Heart left ventricle (tissue), 16 donors: ENCODE data around the gene SF3B2. TPM values are rescaled to one million over a fixed set of nuclear protein-coding genes. Genes with fewer than 3 reads are reported as not detected.
"Not testable (repeated sequence)": the region's sequence is repeated elsewhere in the genome, so short reads cannot be mapped to it uniquely, and the experiment has no call there.

ENCODE experiments used
- ATAC-seq, 4 donors: fragments of 200-7000 bp; cut with Tn5 transposase; one replicate each; pipeline ENCODE4 v1.9.1; 2020 to 2022; ENCODE audit warnings: moderate library complexity in 4 of 4, mild to moderate bottlenecking in 3 of 4, moderate number of reproducible peaks in 1 of 4
- DNase-seq, 5 donors: peaks; one replicate each; pipeline ENCODE4 v3.0.0-alpha.2; 2020
- H3K27ac ChIP-seq, 12 donors: fragments of 200-600 bp; sonication (generic) in 4 of 12; one replicate each; pipeline versions ENCODE4 v1.5.0 to v1.8.0; 2016 to 2022; ENCODE audit warnings: mild to moderate bottlenecking in 2 of 12
- H3K27me3 ChIP-seq, 9 donors: fragments of 200-600 bp; sonication (generic) in 2 of 9; one replicate each; pipeline versions ENCODE4 v1.5.1 to v1.8.0; 2016 to 2022; ENCODE audit warnings: mild to moderate bottlenecking in 3 of 9
- H3K36me3 ChIP-seq, 9 donors: fragments of 200-600 bp; sonication (generic) in 2 of 9; one replicate each; pipeline versions ENCODE4 v1.5.0 to v1.8.0; 2018 to 2022; ENCODE audit warnings: mild to moderate bottlenecking in 2 of 9
- H3K4me1 ChIP-seq, 12 donors: fragments of 200-600 bp; sonication (generic) in 4 of 12; one replicate each; pipeline versions ENCODE4 v1.5.0 to v1.8.0; 2016 to 2022; ENCODE audit warnings: mild to moderate bottlenecking in 3 of 12
- H3K4me3 ChIP-seq, 12 donors: fragments of 200-600 bp; sonication (generic) in 4 of 12; one replicate each; pipeline versions ENCODE4 v1.5.0 to v1.8.0; 2017 to 2022; ENCODE audit warnings: mild to moderate bottlenecking in 9 of 12, moderate library complexity in 4 of 12
- H3K9me3 ChIP-seq, 12 donors: fragments of 200-600 bp; sonication (generic) in 4 of 12; one replicate each; pipeline versions ENCODE4 v1.5.0 to v1.8.0; 2016 to 2022; ENCODE audit warnings: mild to moderate bottlenecking in 1 of 12
- CTCF ChIP-seq, 12 donors: fragments of 200-600 bp; sonication (generic) in 4 of 12; IDR thresholded peaks; one replicate each; pipeline versions ENCODE4 v1.5.0 to v1.8.0; 2018 to 2022; ENCODE audit warnings: antibody characterized with exemption in 12 of 12, mild to moderate bottlenecking in 5 of 12
- POLR2A ChIP-seq, 2 donors: fragments of 450-650 bp; IDR thresholded peaks; one replicate each; pipeline ENCODE4 v1.6.1; 2017; ENCODE audit warnings: antibody characterized with exemption in 2 of 2, mild to moderate bottlenecking in 2 of 2, moderate library complexity in 2 of 2
- WGBS, 4 donors: extraction: QIAGEN DNeasy Blood & Tissue Kit in 2 of 4; methylation state at CpG; one replicate each; pipeline versions ENCODE4 v1.1.5 to v1.1.7; 2013 to 2018; 5-methylcytosine and 5-hydroxymethylcytosine counted together
- intact Hi-C, 10 donors: fragments of 100-400 bp; cut with DNase I; formaldehyde crosslinking; loops; one replicate each; pipeline versions ENCODE4 v1.11.1 to v1.14.2; 2022
- polyA plus RNA-seq, 2 donors: library from polyadenylated mRNA; stranded (reverse); fragments of 200-250 nt; gene quantifications; one replicate each; pipeline ENCODE4 v1.2.3, GENCODE V29; 2013
- total RNA-seq, 9 donors: library from RNA; depleted of rRNA in 2 of 9; stranded (reverse); fragments of >200 nt in 2 of 9; fragmentation: NEBNext Ultra II Directional in 3 of 9; extraction: Animal tissue kit (Norgen Biotek cat#: 25700) in 3 of 9; gene quantifications; one replicate each; pipeline versions ENCODE4 v1.1.0 to v1.2.4, GENCODE V29; 2016 to 2023
- donor health status: ischemic (EF 13 %, LVEDD 7.1; RV severe dilation, severe dysfunction).
- donor health status: healthy with polysubstance abuse.
- donor health status: DM: no; HTN: yes; CAD: no.
- donor health status: DM: no; HTN: no; CAD: no.
- donor health status: ischemic (EF 25% LVEDD 6.9; RV normal size, moderate dysfunction).
- donor health status: ischemic (EF 25% LVEDD 5.7; RV mildly dilated, moderate dysfunction).
- donor health status: healthy.
- donor health status: DM: yes; HTN: yes; CAD: no.
- donor health status: ischemic (EF 35%, LVEDD 5.7; RV mildly dilated, moderate dysfunction).
- donor health status: nonischemic (EF 11% LVEDD 7.7; RV severe dilation, severe dysfunction).
- donor health status: DM: yes; HTN: yes; CAD: no.
- donor health status: PGD.
- donor health status: ischemic (EF 29% LVEDD 5.4; RV normal size, mild dysfunction).
- donor health status: nonischemic (EF 23%, LVEDD 6.1; RV moderate dilation, normal function).

Gene SF3B2
- total and polyA plus RNA-seq, 11 donors = 43.5 to 106 (median 79.6) TPM

DNA sequence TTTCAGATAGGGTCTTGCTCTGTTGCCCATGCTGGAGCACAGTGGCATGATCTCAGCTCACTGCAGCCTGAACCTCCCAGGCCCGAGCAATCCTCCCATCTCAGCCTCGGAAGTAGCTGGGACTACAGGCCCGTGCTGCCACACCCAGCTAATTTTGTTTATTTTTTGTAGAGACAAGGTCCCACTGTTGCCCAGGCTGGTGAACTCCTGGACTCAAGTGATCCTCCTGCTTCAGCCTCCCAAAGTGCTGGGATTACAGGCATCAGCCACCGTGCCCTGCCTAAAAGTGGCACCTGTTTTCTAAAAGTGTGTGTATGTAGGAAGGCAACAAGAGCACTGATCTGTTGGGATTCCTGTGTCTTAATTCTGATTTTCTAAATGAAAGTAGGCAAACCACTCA, 38.1 kb downstream of the SF3B2 start:
- Histone ChIP-seq H3K4me3 (no peak overlapping the region), H3K36me3 (peaks cover 0 to 3% (median 0%) of the 10 kb centered on the region in 9 donors), H3K9me3 (no peaks in the 10 kb centered on the region), H3K27me3 (no peaks in the 10 kb centered on the region), H3K4me1 (peaks cover 0 to 23% (median 5%) of the 10 kb centered on the region in 12 donors), H3K27ac (no peak overlapping the region)
- 94 to 98% (median 95%) methylated on average over 4 of the region's 4 CpGs for WGBS, 4 donors
- DNase-seq = no peak
- intact Hi-C loops = no loop called here
- TF ChIP-seq CTCF (IDR thresholded peaks at IDR 0.05) = no peak
- no peak for TF ChIP-seq POLR2A (IDR thresholded peaks at IDR 0.05)
- ATAC-seq = no peak

- H3K9me3 ChIP-seq, intact Hi-C loops, ATAC-seq, DNase-seq, H3K27ac ChIP-seq, H3K36me3 ChIP-seq, H3K27me3 ChIP-seq, H3K4me3 ChIP-seq: not testable (repeated sequence)
- H3K4me1 ChIP-seq = peaks cover 0 to 19% (median 0%) of the 10 kb centered on the region in 12 donors
- WGBS, 4 donors = 97 to 100% (median 97%) methylated on average over 2 of the region's 2 CpGs
Measured at GRCh38 chr11:66092125-66092524, 40.0 kb downstream of the SF3B2 start.

GRCh38 chr11:66099746-66100145, 47.6 kb downstream of the SF3B2 start:
- DNase-seq, H3K27me3 ChIP-seq, H3K36me3 ChIP-seq, H3K9me3 ChIP-seq, ATAC-seq, intact Hi-C loops, H3K4me3 ChIP-seq: not testable (repeated sequence)
- H3K27ac ChIP-seq = peak overlapping the region in 1 of 12 donors; percentile 67
- 93 to 97% (median 94%) methylated on average over 10 of the region's 10 CpGs for WGBS, 4 donors
- peaks cover 0 to 42% (median 15%) of the 10 kb centered on the region in 12 donors for H3K4me1 ChIP-seq

- Histone ChIP-seq H3K27ac (peak overlapping the region in 2 of 12 donors; percentile 9 to 67), H3K4me1 (peaks cover 0 to 46% (median 15%) of the 10 kb centered on the region in 12 donors), H3K9me3 (no peaks in the 10 kb centered on the region), H3K27me3 (no peaks in the 10 kb centered on the region), H3K36me3 (no peaks in the 10 kb centered on the region), H3K4me3 (peak overlapping the region in 1 of 12 donors; percentile 39)
- no peak for TF ChIP-seq POLR2A (IDR thresholded peaks at IDR 0.05)
- no peak for TF ChIP-seq CTCF (IDR thresholded peaks at IDR 0.05)
- DNase-seq (peak; percentile 68 to 86 (median 78)), ATAC-seq (peak; percentile 65 to 95 (median 90))
- 31 to 44% (median 34%) methylated on average over 13 to 14 of the region's 14 CpGs for WGBS, 4 donors
- intact Hi-C loops = no loop called here
Measured at GRCh38 chr11:66100272-66101065, 48.3 kb downstream of the SF3B2 start.

DNA sequence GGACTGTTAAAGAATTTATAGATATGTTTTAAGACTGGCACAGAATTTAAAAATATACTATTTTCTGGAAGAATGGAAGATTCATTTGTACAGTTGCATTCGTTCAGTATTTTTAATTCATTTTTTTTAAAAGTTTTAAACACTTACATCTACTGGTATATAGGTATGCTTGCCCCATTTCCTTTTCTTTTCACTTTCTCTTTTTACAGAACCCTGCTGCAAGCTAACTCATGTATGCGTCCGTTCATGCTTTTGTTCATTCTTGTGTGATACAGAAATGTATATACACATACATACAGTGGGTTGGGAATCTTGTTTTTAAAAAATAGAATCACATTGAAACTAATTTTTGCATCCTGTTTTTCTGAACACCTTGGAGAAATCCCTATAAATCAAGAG, 48.9 kb downstream of the SF3B2 start:
- peaks cover 0 to 50% (median 15%) of the 10 kb centered on the region in 12 donors for H3K4me1 ChIP-seq
- no peak for ATAC-seq
- H3K27me3 ChIP-seq = no peaks in the 10 kb centered on the region
- H3K9me3 ChIP-seq = no peaks in the 10 kb centered on the region
- H3K27ac ChIP-seq = peak overlapping the region in 1 of 12 donors; percentile 67
- intact Hi-C loops = no loop called here
- TF ChIP-seq CTCF (IDR thresholded peaks at IDR 0.05) = no peak
- TF ChIP-seq POLR2A (IDR thresholded peaks at IDR 0.05) = no peak
- H3K4me3 ChIP-seq = peak overlapping the region in 1 of 12 donors; percentile 39
- DNase-seq = no peak
- WGBS, 4 donors = 73 to 85% (median 79%) methylated on average over 3 of the region's 3 CpGs
- no peaks in the 10 kb centered on the region for H3K36me3 ChIP-seq
